Measurements from ENCODE around the gene CEBPB. TPM values are rescaled to one million over a fixed set of nuclear protein-coding genes. Genes with fewer than 3 reads are reported as not detected.

The CEBPB gene
- total RNA-seq, 1 experiment from 2014 or later = 22.6 TPM

GRCh38 chr20:50219600-50219999, 29.0 kb downstream of the CEBPB start:
- Mint-ChIP-seq H3K36me3 (ENCODE audit: insufficient read depth in 1 of 3, low read depth in 3 of 3) (no peaks in the 10 kb centered on the region), H3K4me3 (no peak overlapping the region; a peak in 1 of 5 replicates), H3K9me3 (no peaks in the 10 kb centered on the region; a peak in 1 of 5 replicates), H3K27ac (no peak overlapping the region; a peak in 1 of 7 replicates), H3K27me3 (ENCODE audit: low read depth) (no peaks in the 10 kb centered on the region; the same call in 1 of the 2 replicates), H3K4me1 (peaks cover 15 to 26% of the 10 kb centered on the region in 2 experiments)
- Histone ChIP-seq H4K91ac (ENCODE audit: insufficient read length, low read depth, low read length) (no peak overlapping the region), H3K27ac (ENCODE audit: insufficient read length, low read depth, low read length) (no peak overlapping the region), H4K5ac (ENCODE audit: insufficient read length, low read depth, low read length) (no peak overlapping the region), H3K9ac (ENCODE audit: extremely low read depth, insufficient read length, low read length) (no peak overlapping the region), H3K18ac (ENCODE audit: insufficient read length, low read depth, low read length) (no peak overlapping the region), H2BK12ac (ENCODE audit: insufficient read length, low read depth, low read length) (no peak overlapping the region), H3K4me1 (ENCODE audit: insufficient read depth, low read length) (no peaks in the 10 kb centered on the region; the same call in 1 of the 2 replicates), H3K4ac (ENCODE audit: low read depth, low read length) (no peak overlapping the region), H4K20me1 (ENCODE audit: control insufficient read depth, insufficient read depth, insufficient read length) (no peaks in the 10 kb centered on the region), H4K8ac (replicated peaks; ENCODE audit: insufficient read length, low read depth, low read length) (no peak overlapping the region), H2BK120ac (ENCODE audit: low read depth, low read length, poor library complexity, severe bottlenecking) (no peak overlapping the region), H3T11ph (ENCODE audit: low read length) (no peak overlapping the region), H3K14ac (ENCODE audit: insufficient read depth, low read length) (no peak overlapping the region), H3K23ac (ENCODE audit: insufficient read length, low read depth, low read length) (no peak overlapping the region), H3K56ac (ENCODE audit: insufficient read length, low read depth, low read length) (no peak overlapping the region), H2BK15ac (ENCODE audit: low read depth, low read length) (no peak overlapping the region), H3K79me2 (ENCODE audit: insufficient read depth, low read length) (no peaks in the 10 kb centered on the region), H3K27me3 (ENCODE audit: insufficient read depth, low read length) (no peaks in the 10 kb centered on the region), H2BK5ac (ENCODE audit: insufficient read length, low read length) (no peak overlapping the region), H2AK5ac (ENCODE audit: insufficient read length, low read length) (no peak overlapping the region), H3K79me1 (ENCODE audit: insufficient read depth, low read depth, low read length, poor library complexity, severe bottlenecking) (no peaks in the 10 kb centered on the region), H3K23me2 (ENCODE audit: insufficient read length, low read depth, low read length, poor library complexity, severe bottlenecking) (no peaks in the 10 kb centered on the region), H3K4me2 (ENCODE audit: insufficient read depth, insufficient read length, low read length) (no peak overlapping the region), H2AFZ (ENCODE audit: low read length) (no peak overlapping the region), H3K9me3 (ENCODE audit: control insufficient read depth, low read depth, low read length) (no peaks in the 10 kb centered on the region), H2BK20ac (ENCODE audit: low read depth, low read length, poor library complexity, severe bottlenecking) (no peak overlapping the region)
- no CpG with 5 or more reads among the region's 4 CpGs for WGBS (ENCODE audit: extremely low coverage, insufficient read length, low lambda C conversion rate)
- DNase-seq = no peak
- no peak for TF ChIP-seq CTCF (conservative IDR thresholded peaks at IDR 0.05)
